Left lung (tissue), 10 donors: Measurements from ENCODE around the gene SLC6A20. TPM values are rescaled to one million over a fixed set of nuclear protein-coding genes. Genes with fewer than 3 reads are reported as not detected.
A peak's percentile ranks its signal among the peaks of the same experiment; 100 is the strongest.

Experiments
- ATAC-seq: fragments of 200-7000 bp; cut with Tn5 transposase; one replicate; pipeline ENCODE4 v1.9.1; 2020; ENCODE audit warnings: moderate library complexity
- DNase-seq, 4 donors: peaks; one replicate each; pipeline ENCODE4 v3.0.0-alpha.2; 2013 to 2020
- H3K27ac ChIP-seq, 2 donors: fragments of 200-600 bp; sonication (generic) in 1 of 2; one replicate each; pipeline versions ENCODE4 v1.5.0 to v1.8.0; 2020 to 2021
- H3K27me3 ChIP-seq, 2 donors: fragments of 200-600 bp; sonication (generic) in 1 of 2; one replicate each; pipeline versions ENCODE4 v1.5.0 to v1.8.0; 2020 to 2021
- H3K36me3 ChIP-seq, 2 donors: fragments of 200-600 bp; sonication (generic) in 1 of 2; one replicate each; pipeline versions ENCODE4 v1.5.0 to v1.8.0; 2020 to 2021
- H3K4me1 ChIP-seq, 2 donors: fragments of 200-600 bp; one replicate each; pipeline ENCODE4 v1.8.0; 2021
- H3K4me3 ChIP-seq, 2 donors: fragments of 200-600 bp; sonication (generic) in 1 of 2; one replicate each; pipeline versions ENCODE4 v1.5.0 to v1.8.0; 2020 to 2021; ENCODE audit warnings: mild to moderate bottlenecking in 1 of 2
- H3K9me3 ChIP-seq, 2 donors: fragments of 200-600 bp; sonication (generic) in 1 of 2; one replicate each; pipeline versions ENCODE4 v1.5.0 to v1.8.0; 2020 to 2021
- CTCF ChIP-seq, 2 donors: fragments of 200-600 bp; sonication (generic) in 1 of 2; IDR thresholded peaks; one replicate each; pipeline versions ENCODE4 v1.5.0 to v1.8.0; 2021; ENCODE audit warnings: antibody characterized with exemption in 2 of 2
- intact Hi-C, 2 donors: fragments of 100-400 bp; cut with DNase I; formaldehyde crosslinking; loops; one replicate each; pipeline versions ENCODE4 v1.11.2 to v1.14.2; 2022
- polyA plus RNA-seq, 6 donors: library from polyadenylated mRNA; unstranded; fragments of 120-200 nt; gene quantifications; one replicate each; pipeline ENCODE4 v1.2.1, GENCODE V29; 2013; ENCODE audit not compliant: insufficient read length in 6 of 6
- total RNA-seq, 2 donors: library from RNA; stranded (reverse); fragmentation: NEBNext Ultra II Directional; extraction: Animal tissue kit (Norgen Biotek cat#: 25700); gene quantifications; one replicate each; pipeline ENCODE4 v1.2.1, GENCODE V29; 2021
- donor health status: DM: no; HTN: yes; CAD: no.
- donor health status: DM: no; HTN: no; CAD: no.

Gene SLC6A20
- total and polyA plus RNA-seq, 8 donors: 0.61 to 17.0 (median 1.7) TPM

GRCh38 chr3:45841757-45842491 lies 45.6 kb upstream of the SLC6A20 start, which contains the start of gene LZTFL1:
Gene LZTFL1 (minus strand): TSS chr3:45842119. CDS start chr3:45841991, 128 bp downstream.
- no peaks in the 10 kb centered on the region for H3K9me3 ChIP-seq
- peak within 1 kb of the TSS; percentile 83 to 95 for H3K4me3 ChIP-seq
- H3K4me1 ChIP-seq: peaks cover 9 to 16% of the 10 kb centered on the region in 2 donors
- no peaks in the 10 kb centered on the region for H3K27me3 ChIP-seq
- peak; percentile 87 to 97 (median 94) for DNase-seq
- ATAC-seq: peak; percentile 94
- intact Hi-C loops: no loop called here
- TF ChIP-seq CTCF (IDR thresholded peaks at IDR 0.05): no peak
- peak within 1 kb of the TSS in 1 of 2 donors; percentile 87 for H3K27ac ChIP-seq
- H3K36me3 ChIP-seq: no peaks in the 10 kb centered on the region

- intact Hi-C loops: no loop called here
- peak; percentile 60 for ATAC-seq
These were observed 45.1 kb upstream of the SLC6A20 start for GRCh38 chr3:45841420-45841756.

DNA sequence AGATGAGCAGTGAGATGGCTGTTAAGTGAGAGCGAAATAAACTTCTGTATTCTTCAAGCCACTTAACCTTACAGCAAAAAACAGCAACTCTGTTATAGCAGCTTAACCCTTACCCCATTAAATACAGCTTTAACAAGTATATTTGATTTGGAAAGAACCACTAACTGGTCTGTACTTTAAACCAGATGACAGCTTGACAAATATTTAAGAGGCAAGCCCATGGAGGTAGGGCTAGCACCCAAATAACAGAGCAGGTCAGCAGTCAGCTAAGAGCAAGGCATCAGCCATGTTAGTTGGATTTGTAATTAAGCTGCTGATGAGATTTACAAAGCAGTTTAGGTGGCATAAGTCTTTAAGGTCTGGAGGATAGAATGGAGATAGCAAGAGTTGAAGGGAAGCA lies 42.1 kb upstream of the SLC6A20 start:
- intact Hi-C loops: no loop called here
- no peak for ATAC-seq
- peaks cover 9 to 16% of the 10 kb centered on the region in 2 donors for H3K4me1 ChIP-seq
- no peak overlapping the region for H3K27ac ChIP-seq
- H3K4me3 ChIP-seq: no peak overlapping the region
- no peaks in the 10 kb centered on the region for H3K9me3 ChIP-seq
- no peaks in the 10 kb centered on the region for H3K27me3 ChIP-seq
- no peak for DNase-seq
- H3K36me3 ChIP-seq: peaks cover 0 to 20% of the 10 kb centered on the region in 2 donors
- TF ChIP-seq CTCF (IDR thresholded peaks at IDR 0.05): no peak

More at GRCh38 chr3:45841420-45841756, 45.1 kb upstream of the SLC6A20 start:
- no peak for TF ChIP-seq CTCF (IDR thresholded peaks at IDR 0.05)
- Histone ChIP-seq H3K4me1 (peaks cover 9 to 16% of the 10 kb centered on the region in 2 donors), H3K4me3 (peak overlapping the region; percentile 83 to 95), H3K9me3 (no peaks in the 10 kb centered on the region), H3K27ac (peak overlapping the region in 1 of 2 donors; percentile 87), H3K36me3 (no peaks in the 10 kb centered on the region), H3K27me3 (no peaks in the 10 kb centered on the region)
- DNase-seq: peak; percentile 17 to 81 (median 38)

DNA sequence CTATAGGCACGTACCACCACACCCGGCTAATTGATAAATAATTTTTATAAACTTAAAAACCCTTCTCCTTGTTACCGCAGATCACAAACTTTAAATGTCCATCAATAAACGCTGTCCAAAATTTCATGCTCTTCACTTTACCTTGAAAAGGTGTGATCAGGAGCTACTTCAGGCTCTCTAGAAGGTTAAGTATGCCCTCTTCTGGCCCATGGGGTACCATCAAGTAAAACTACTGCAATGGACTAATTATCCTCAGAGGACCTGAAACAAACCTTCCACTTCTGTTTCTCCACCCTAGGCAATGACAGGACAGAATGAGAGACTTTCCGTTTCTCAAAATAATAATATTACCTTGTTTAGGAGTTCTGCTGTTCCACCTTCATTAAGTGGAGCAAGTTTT lies 36.4 kb upstream of the SLC6A20 start:
- TF ChIP-seq CTCF (IDR thresholded peaks at IDR 0.05): peak in 1 of 2 donors; percentile 8
- Histone ChIP-seq H3K36me3 (peaks cover 5 to 71% of the 10 kb centered on the region in 2 donors), H3K4me1 (no peaks in the 10 kb centered on the region), H3K27ac (no peak overlapping the region), H3K4me3 (no peak overlapping the region), H3K27me3 (no peaks in the 10 kb centered on the region), H3K9me3 (no peaks in the 10 kb centered on the region)
- DNase-seq: peak in 1 of 4 donors; percentile 16
- intact Hi-C loops: no loop called here
- peak; percentile 56 for ATAC-seq

DNA sequence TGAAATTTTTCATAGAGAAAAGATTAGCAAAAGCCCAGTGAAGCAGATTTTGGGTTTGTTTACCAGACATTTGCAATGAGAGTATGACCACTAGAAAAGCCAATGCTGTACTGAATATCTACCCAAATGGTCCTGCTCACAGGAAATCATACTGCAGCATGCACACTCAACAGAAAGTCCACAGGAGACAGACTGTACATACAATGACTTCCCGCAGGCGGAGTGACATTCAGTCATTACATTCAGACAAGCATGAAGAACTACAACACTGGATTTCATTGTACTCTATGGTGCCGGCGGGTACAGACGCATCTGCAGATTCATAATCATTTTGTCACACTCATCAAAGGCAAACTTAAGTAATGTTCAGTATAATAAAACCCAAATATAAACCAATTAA lies 33.8 kb upstream of the SLC6A20 start:
- Histone ChIP-seq H3K27me3 (no peaks in the 10 kb centered on the region), H3K27ac (no peak overlapping the region), H3K36me3 (peaks cover 5 to 80% of the 10 kb centered on the region in 2 donors), H3K4me3 (no peak overlapping the region), H3K4me1 (no peaks in the 10 kb centered on the region), H3K9me3 (no peaks in the 10 kb centered on the region)
- TF ChIP-seq CTCF (IDR thresholded peaks at IDR 0.05): no peak
- DNase-seq (no peak), ATAC-seq (no peak)
- intact Hi-C loops: no loop called here
